Activated CD8-positive, alpha-beta T cell treated with anti-CD3 and anti-CD28 coated beads, Interleukin-2, amount 10 ng/mL, durations not matched to agents 7 days and 5 days (primary cell): ENCODE measurements around the gene CPT1A. TPM values are rescaled to one million over a fixed set of nuclear protein-coding genes. Genes with fewer than 3 reads are reported as not detected.

ENCODE experiments used
- ATAC-seq: fragments of 150-1000 bp; cut with Tn5 transposase; one replicate; pipeline ENCODE4 v1.10.0; 2021; ENCODE audit warnings: moderate library complexity
- CTCF ChIA-PET: fragments of 350-600 bp; sonication (Branson Sonifier 250); formaldehyde crosslinking; loops from one replicate; lab custom pipeline; 2021; ENCODE audit warnings: antibody characterized with exemption; lab: Charles Lee
- POLR2A ChIA-PET: fragments of 350-600 bp; sonication (Branson Sonifier 250); formaldehyde crosslinking; loops from one replicate; lab custom pipeline; 2021; ENCODE audit warnings: antibody characterized with exemption; lab: Charles Lee
- DNase-seq: peaks from one replicate; pipeline ENCODE4 v3.0.0-alpha.2; 2020
- H3K27ac Mint-ChIP-seq: one replicate; pipeline ENCODE4 v1.8.0; 2021; ENCODE audit warnings: mild to moderate bottlenecking, mixed read lengths
- H3K27me3 Mint-ChIP-seq: one replicate; pipeline ENCODE4 v1.8.0; 2021; ENCODE audit warnings: low read depth, mixed read lengths
- H3K36me3 Mint-ChIP-seq: one replicate; pipeline ENCODE4 v1.8.0; 2021; ENCODE audit warnings: low read depth, mixed read lengths
- H3K4me1 Mint-ChIP-seq: one replicate; pipeline ENCODE4 v1.8.0; 2021; ENCODE audit warnings: low read depth, mixed read lengths
- H3K4me3 Mint-ChIP-seq: one replicate; pipeline ENCODE4 v1.8.0; 2021; ENCODE audit warnings: mild to moderate bottlenecking, mixed read lengths
- H3K9me3 Mint-ChIP-seq: one replicate; pipeline ENCODE4 v1.8.0; 2022; ENCODE audit warnings: mixed read lengths; ENCODE audit not compliant: insufficient read depth
- total RNA-seq, 2 experiments: library from RNA; stranded (reverse); gene quantifications; one replicate each; pipeline ENCODE4 v1.2.3, GENCODE V29; 2021

CPT1A gene
- total RNA-seq, 2 experiments from 2014 or later: 63.2 to 69.1 TPM

DNA sequence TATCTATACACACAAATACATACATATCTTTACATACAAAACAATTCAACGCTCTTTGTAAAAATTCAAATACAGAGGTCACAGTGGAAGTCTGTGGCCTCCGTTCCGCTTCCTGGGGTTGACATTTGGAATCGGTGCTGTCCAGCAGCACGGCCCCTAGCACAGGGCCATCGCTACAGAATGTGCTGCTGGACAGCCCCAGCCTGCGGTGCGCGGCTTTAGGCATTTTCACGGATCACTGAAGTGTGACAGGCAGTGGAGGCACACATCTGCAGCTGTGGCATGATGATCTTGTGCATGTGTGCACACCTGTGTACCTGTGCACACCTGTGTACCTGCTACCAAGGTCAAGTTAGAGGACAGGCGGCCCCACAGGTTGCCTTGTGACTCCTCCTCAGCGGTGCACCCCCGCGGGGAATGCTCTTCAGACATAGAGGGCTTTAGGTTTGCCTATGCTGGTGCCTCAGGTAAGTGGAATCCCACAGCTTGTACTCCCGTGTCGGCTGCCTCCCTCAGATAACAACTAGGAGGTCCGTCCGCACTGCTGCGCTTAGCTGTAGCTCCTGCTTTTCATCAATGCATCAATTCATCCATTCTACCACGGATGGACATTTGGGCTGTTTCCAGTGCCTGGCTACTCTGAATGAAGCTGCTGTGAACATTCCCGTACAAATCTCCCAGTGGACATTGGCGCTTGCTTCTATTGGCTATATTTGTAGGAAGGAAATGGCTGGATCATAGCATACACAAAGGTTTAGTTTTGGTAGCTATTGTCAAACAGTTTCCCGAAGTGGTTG is 127.5 kb downstream of the CPT1A start:
- ATAC-seq: no peak
- no peak for DNase-seq
- peaks cover 3% of the 10 kb centered on the region for H3K27me3 Mint-ChIP-seq
- no peaks in the 10 kb centered on the region for H3K4me1 Mint-ChIP-seq
- POLR2A ChIA-PET: no interaction called here
- CTCF ChIA-PET: no interaction called here
- H3K4me3 Mint-ChIP-seq: no peak overlapping the region
- no peaks in the 10 kb centered on the region for H3K9me3 Mint-ChIP-seq
- H3K27ac Mint-ChIP-seq: no peak overlapping the region
- no peaks in the 10 kb centered on the region for H3K36me3 Mint-ChIP-seq

DNA sequence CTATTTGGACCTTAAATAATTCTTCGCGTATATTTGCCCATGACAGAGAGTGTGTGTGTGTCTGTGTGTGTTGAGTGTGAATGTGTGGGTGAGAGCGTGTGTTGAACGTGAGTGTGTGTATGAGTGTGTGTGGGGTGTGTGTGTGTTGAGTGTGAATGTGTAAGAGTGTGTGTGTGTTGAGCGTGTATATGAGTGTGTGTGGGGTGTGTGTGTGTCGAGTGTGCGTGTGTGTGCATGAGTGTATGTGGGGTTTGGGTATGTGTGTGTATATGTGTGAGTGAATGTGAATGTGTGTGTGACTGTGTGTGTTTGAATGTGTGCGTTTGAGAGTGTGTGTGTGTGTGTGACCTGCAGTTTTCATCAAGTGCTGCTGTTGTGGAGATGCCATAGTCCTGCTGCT is 130.6 kb downstream of the CPT1A start:
- no peaks in the 10 kb centered on the region for H3K9me3 Mint-ChIP-seq
- no peaks in the 10 kb centered on the region for H3K27me3 Mint-ChIP-seq
- no peaks in the 10 kb centered on the region for H3K4me1 Mint-ChIP-seq
- H3K36me3 Mint-ChIP-seq: no peaks in the 10 kb centered on the region
- POLR2A ChIA-PET: no interaction called here
- CTCF ChIA-PET: no interaction called here
- H3K4me3 Mint-ChIP-seq: no peak overlapping the region
- H3K27ac Mint-ChIP-seq: no peak overlapping the region
- DNase-seq (no peak), ATAC-seq (no peak)

DNA sequence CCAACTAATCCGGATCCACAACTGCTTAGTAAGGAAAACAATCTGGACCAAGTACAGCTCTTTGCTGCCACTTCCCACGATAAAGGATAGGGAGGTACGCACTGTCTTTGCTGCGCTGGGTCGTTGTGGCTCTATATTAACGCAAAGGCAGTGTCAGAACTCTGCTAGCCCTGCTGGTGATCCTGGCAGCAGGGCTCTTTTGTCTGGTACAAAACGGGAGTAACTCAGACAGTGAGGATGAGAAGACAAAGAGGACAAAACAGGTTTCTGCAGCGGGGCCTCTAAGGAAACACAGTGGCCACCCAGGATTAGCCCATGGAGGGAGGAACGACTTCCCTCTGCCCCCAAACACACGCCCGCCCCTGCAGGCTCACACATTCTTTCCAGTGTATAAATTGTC is 131.3 kb downstream of the CPT1A start:
- H3K27me3 Mint-ChIP-seq: no peaks in the 10 kb centered on the region
- H3K9me3 Mint-ChIP-seq: no peaks in the 10 kb centered on the region
- H3K36me3 Mint-ChIP-seq: no peaks in the 10 kb centered on the region
- ATAC-seq (no peak), DNase-seq (no peak)
- no peak overlapping the region for H3K4me3 Mint-ChIP-seq
- ChIA-PET POLR2A (no interaction called here), CTCF (no interaction called here)
- H3K4me1 Mint-ChIP-seq: no peaks in the 10 kb centered on the region
- H3K27ac Mint-ChIP-seq: no peak overlapping the region

DNA sequence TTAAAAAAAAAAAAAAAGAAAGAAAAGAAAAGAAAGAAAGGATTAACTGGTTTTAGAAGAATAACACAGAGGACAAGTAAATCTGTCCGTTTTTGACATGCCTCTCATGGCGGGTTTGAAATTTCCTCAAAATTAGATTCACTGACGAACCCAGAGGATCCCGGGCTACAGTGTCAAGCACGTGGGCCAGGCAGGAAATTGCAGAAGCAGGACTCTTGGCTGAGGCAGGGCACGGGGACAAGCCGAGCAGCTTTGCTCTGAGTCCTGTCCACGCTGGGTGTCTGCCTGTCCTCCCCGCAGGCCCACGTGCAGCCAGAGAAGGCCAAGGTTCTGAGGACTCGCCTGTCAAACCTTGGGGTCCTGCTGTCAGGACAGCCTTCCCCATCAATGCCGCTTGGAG is 132.7 kb downstream of the CPT1A start:
- CTCF ChIA-PET: no interaction called here
- ATAC-seq (no peak), DNase-seq (no peak)
- Mint-ChIP-seq H3K4me3 (no peak overlapping the region), H3K27ac (no peak overlapping the region), H3K9me3 (no peaks in the 10 kb centered on the region), H3K4me1 (no peaks in the 10 kb centered on the region), H3K27me3 (no peaks in the 10 kb centered on the region), H3K36me3 (no peaks in the 10 kb centered on the region)
- POLR2A ChIA-PET: no interaction called here

DNA sequence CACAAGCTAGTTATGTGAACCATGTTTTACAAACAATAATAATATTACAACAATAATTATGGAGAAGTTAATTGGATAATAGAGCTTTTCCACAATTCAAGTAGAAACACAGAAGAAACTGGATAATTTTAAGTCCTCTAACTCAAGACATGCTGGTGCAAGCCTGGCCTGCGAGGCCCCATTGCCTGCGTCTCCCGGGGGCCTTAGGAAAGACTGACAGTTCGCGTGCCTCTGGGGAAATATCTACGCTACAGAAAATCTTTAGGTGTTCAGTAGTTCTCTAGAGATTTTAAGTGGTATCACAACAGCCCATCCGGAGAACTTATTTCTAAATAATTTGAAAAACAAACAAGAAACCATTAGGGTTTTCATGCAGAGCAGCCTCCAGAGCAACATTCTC is 134.2 kb downstream of the CPT1A start:
- ATAC-seq (no peak), DNase-seq (no peak)
- Mint-ChIP-seq H3K36me3 (no peaks in the 10 kb centered on the region), H3K27ac (no peak overlapping the region), H3K27me3 (peaks cover 10% of the 10 kb centered on the region), H3K9me3 (no peaks in the 10 kb centered on the region), H3K4me1 (no peaks in the 10 kb centered on the region), H3K4me3 (no peak overlapping the region)
- POLR2A ChIA-PET: no interaction called here
- CTCF ChIA-PET: interaction anchor here (1.2 kb wide), 1 partner anchor 124 kb away, joined by 3 read pairs; no protein-coding TSS in a partner anchor

DNA sequence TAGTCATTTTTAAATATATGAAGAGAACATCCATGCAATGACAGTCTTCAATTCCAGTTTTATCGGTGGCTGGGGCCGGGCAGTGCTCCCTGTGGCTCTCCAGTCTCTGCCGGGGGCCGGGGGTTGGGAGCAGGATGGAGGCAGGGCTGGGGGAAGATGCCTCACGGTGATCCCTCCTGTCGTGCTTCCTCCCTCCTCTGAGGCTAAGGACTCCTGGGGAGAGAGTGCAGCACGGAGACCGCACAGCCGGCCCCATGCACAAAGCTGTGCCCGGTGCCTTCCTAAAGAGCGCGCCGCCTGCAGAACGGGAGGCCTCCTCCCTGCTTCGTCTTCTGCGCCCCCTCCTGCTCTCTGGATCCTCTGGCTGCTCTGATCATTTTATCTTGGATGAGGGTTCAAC is 136.8 kb downstream of the CPT1A start:
- Mint-ChIP-seq H3K4me1 (no peaks in the 10 kb centered on the region), H3K4me3 (no peak overlapping the region), H3K36me3 (no peaks in the 10 kb centered on the region), H3K9me3 (no peaks in the 10 kb centered on the region), H3K27ac (no peak overlapping the region), H3K27me3 (peaks cover 16% of the 10 kb centered on the region)
- ATAC-seq (no peak), DNase-seq (no peak)
- ChIA-PET POLR2A (no interaction called here), CTCF (no interaction called here)

Other genes with a start within 250 kb of the CPT1A start
- gene GAL, start 157.4 kb downstream of the CPT1A start, total RNA-seq: not detected
- 1 to 10 TPM; 8.2 to 9.5 TPM for gene TESMIN, start 90.4 kb downstream of the CPT1A start, total RNA-seq
- 10 to 100 TPM; 64.9 to 69.0 TPM for gene MRPL21, start 61.9 kb upstream of the CPT1A start, total RNA-seq
- 10 to 100 TPM; 25.0 to 28.2 TPM for gene IGHMBP2, start 62.0 kb upstream of the CPT1A start, total RNA-seq
- gene MRGPRD, start 139.1 kb upstream of the CPT1A start, total RNA-seq: not detected
- gene MRGPRF, start 171.3 kb upstream of the CPT1A start, total RNA-seq: not detected
- gene TPCN2, start 207.0 kb upstream of the CPT1A start, total RNA-seq: 10 to 100 TPM; 19.1 to 21.2 TPM